ENCODE measurements around the gene ABCG4.

ABCG4 gene

DNA sequence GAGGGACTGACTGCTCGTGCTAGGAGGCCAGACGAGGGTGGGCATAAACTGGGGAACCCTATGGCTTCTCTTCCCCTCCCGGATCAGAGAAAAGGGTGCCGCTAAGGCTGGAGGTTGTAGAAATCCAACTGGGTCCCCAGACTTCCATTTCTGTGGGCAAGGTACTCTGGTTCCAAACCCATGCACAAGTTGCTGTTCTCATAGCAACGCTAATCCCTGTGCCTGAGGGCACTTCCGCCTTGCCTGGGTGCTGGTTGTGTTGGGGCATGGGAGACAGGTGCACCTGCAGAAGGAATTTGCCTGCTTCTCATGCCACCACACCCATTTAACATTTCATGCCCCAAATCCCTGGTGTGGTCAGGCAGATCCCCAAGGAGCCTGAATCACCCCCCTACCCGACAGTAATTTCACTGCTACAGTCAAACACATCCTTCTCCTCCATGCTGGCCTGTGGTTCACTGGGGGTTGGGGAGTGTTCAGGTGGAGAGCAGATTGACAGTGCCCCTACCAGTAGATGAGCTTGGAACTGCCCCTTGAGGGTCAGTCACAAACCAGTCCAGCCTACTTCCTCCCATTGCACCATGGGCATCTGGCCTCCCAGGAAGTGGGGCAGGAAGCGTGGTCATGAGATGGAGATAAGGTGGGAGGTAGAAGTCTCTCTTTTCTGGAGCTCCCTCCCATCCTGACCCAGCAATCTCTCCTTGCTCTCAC is 40.6 kb upstream of the ABCG4 start:
- TF ChIP-seq POLR2AphosphoS5 (IDR thresholded peaks at IDR 0.05; ENCODE audit: low read depth, low read length) (peak; percentile 48; the same call in 1 of the 2 replicates), SIN3A (IDR thresholded peaks at IDR 0.05; ENCODE audit: borderline replicate concordance, insufficient read depth, low read length) (no peak)

DNA sequence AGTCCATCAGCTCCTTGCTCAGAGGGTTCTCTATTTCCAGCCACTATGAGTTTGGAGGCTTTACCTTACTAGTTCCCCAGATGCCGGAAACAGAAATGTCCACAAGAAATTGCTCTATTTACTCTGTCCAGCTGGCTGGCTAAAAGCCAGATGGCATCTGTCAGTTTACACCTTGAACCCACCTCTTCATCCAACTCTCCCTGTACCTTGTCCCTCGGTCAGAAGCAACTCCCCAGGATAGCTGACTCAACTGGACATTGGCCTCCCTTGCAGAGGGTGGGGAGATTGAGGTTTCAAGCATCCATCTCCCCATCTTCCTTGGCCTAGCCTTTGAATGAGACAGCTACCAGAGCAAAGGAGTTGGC is 40.0 kb upstream of the ABCG4 start:
- TF ChIP-seq POLR2AphosphoS5 (IDR thresholded peaks at IDR 0.05; ENCODE audit: low read depth, low read length), result no peak
- no peak for TF ChIP-seq SIN3A (IDR thresholded peaks at IDR 0.05; ENCODE audit: borderline replicate concordance, insufficient read depth, low read length)
- TF ChIP-seq TAF1 (IDR thresholded peaks at IDR 0.05; ENCODE audit: borderline replicate concordance, insufficient read depth, low read length), result no peak
- TF ChIP-seq FOXP2 (optimal IDR thresholded peaks at IDR 0.05; ENCODE audit: borderline replicate concordance, extremely low read depth, extremely low read length, insufficient read depth), result no peak
- TF ChIP-seq, protein P1, sequence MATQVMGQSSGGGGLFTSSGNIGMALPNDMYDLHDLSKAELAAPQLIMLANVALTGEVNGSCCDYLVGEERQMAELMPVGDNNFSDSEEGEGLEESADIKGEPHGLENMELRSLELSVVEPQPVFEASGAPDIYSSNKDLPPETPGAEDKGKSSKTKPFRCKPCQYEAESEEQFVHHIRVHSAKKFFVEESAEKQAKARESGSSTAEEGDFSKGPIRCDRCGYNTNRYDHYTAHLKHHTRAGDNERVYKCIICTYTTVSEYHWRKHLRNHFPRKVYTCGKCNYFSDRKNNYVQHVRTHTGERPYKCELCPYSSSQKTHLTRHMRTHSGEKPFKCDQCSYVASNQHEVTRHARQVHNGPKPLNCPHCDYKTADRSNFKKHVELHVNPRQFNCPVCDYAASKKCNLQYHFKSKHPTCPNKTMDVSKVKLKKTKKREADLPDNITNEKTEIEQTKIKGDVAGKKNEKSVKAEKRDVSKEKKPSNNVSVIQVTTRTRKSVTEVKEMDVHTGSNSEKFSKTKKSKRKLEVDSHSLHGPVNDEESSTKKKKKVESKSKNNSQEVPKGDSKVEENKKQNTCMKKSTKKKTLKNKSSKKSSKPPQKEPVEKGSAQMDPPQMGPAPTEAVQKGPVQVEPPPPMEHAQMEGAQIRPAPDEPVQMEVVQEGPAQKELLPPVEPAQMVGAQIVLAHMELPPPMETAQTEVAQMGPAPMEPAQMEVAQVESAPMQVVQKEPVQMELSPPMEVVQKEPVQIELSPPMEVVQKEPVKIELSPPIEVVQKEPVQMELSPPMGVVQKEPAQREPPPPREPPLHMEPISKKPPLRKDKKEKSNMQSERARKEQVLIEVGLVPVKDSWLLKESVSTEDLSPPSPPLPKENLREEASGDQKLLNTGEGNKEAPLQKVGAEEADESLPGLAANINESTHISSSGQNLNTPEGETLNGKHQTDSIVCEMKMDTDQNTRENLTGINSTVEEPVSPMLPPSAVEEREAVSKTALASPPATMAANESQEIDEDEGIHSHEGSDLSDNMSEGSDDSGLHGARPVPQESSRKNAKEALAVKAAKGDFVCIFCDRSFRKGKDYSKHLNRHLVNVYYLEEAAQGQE (IDR thresholded peaks at IDR 0.05; ENCODE audit: insufficient read depth in 1 of 2, low read depth in 2 of 2, low read length in 2 of 2), result no peak

DNA sequence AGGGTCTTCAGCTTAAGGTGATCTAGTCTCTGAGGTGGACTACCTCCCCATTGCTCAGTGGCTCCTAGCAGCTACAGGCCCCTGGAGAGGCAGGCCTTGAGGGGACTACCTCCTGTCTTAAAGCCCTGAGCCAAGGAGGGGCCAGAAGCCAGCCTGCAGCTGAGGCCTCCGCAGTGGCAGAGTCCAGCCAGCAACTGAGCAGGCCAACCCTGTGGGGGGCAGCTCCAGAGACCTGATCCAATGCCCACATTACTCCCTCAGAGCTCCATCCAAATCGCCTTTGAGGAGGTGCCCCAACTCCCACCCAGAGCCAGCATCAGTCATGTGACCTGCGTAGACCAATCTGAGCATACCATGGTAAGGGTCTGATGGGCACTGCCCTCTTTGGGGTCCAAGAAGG is 39.0 kb upstream of the ABCG4 start:
- TF ChIP-seq FOXP2 (optimal IDR thresholded peaks at IDR 0.05; ENCODE audit: borderline replicate concordance, extremely low read depth, extremely low read length, insufficient read depth) (no peak), POLR2AphosphoS5 (IDR thresholded peaks at IDR 0.05; ENCODE audit: low read depth, low read length) (no peak), TAF1 (IDR thresholded peaks at IDR 0.05; ENCODE audit: borderline replicate concordance, insufficient read depth, low read length) (no peak), SIN3A (IDR thresholded peaks at IDR 0.05; ENCODE audit: borderline replicate concordance, insufficient read depth, low read length) (no peak)
- TF ChIP-seq, protein P1 (IDR thresholded peaks at IDR 0.05; ENCODE audit: insufficient read depth in 1 of 2, low read depth in 2 of 2, low read length in 2 of 2), result no peak

DNA sequence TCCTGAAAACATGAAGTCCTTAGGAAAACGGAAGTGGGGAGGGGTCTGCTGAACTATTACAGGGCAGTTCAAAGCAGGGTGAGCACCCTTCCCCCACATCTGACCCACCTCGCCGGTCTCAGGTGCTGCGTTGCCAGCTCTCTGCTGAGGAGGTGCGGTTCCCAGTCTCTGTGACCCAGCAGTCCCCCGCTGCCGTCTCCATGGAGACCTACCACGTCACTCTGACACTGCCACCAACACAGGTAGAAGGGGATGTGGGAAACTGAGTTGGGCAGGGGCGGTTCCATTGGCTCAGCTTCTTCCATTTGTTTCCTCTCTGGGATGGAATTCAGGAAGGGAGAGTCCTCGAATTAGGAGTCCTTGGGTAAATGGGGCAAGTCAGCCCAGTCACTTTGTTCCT is 38.4 kb upstream of the ABCG4 start:
- TF ChIP-seq TAF1 (IDR thresholded peaks at IDR 0.05; ENCODE audit: borderline replicate concordance, insufficient read depth, low read length) (no peak), POLR2AphosphoS5 (IDR thresholded peaks at IDR 0.05; ENCODE audit: low read depth, low read length) (no peak)

DNA sequence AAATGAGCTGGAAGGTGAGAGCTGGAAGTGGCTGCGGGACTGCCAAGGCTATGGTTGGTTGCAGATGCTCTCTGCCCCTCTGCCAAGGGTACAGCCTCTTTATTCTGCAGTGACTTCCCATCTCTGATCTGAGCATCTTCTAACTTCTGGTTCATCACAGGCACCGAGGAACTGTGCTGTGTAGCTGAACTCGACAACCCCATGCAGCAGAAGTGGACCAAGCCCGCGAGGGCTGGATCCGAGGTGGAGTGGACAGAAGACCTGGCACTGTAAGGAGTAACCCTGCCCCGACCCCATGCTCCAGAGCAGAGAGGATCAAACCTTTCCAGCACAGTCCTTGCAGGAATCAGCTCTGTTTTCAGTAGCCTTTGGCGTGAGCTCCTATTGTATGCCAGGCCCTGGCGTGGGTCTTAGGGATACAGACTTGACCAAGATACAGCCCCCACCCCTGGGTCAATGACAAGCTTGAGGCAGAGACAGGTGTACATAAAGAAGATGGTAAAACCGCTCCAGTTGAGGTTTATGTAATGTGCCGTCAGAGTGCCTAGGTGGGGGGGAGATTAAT is 37.4 kb upstream of the ABCG4 start:
- TF ChIP-seq SIN3A (IDR thresholded peaks at IDR 0.05; ENCODE audit: borderline replicate concordance, insufficient read depth, low read length), result no peak
- TF ChIP-seq, protein P1 (IDR thresholded peaks at IDR 0.05; ENCODE audit: insufficient read depth in 1 of 2, low read depth in 2 of 2, low read length in 2 of 2), result no peak
- TF ChIP-seq POLR2AphosphoS5 (IDR thresholded peaks at IDR 0.05; ENCODE audit: low read depth, low read length), result no peak
- no peak for TF ChIP-seq FOXP2 (optimal IDR thresholded peaks at IDR 0.05; ENCODE audit: borderline replicate concordance, extremely low read depth, extremely low read length, insufficient read depth)
- no peak for TF ChIP-seq TAF1 (IDR thresholded peaks at IDR 0.05; ENCODE audit: borderline replicate concordance, insufficient read depth, low read length)

DNA sequence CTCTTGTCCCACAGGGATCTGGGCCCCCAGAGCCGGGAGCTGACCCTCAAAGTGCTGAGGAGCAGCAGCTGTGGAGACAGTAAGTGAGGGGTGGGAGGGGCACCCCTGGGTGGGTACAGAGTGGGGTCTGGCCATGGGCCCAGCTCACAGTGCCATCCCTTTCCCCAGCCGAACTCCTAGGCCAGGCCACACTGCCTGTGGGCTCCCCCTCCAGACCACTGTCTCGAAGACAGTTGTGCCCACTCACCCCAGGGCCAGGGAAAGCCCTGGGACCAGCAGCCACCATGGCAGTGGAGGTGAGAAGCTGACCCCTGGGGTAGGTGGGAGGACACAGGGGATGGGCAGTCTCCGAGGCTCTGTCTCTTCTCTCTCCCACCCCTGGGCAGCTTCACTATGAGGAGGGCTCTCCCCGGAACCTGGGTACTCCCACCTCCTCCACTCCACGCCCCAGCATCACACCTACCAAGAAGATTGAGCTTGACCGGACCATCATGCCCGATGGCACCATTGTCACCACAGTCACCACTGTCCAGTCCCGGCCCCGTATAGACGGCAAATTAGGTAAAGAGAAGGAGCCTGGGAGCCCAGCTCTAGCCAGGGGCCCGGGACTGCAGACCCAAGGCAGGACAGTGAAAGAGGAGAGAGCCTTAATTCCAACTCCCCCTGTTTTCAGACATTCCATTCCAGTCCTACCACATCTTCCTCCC is 36.4 kb upstream of the ABCG4 start:
- TF ChIP-seq, protein P1 (IDR thresholded peaks at IDR 0.05; ENCODE audit: insufficient read depth in 1 of 2, low read depth in 2 of 2, low read length in 2 of 2), result no peak
- TF ChIP-seq FOXP2 (optimal IDR thresholded peaks at IDR 0.05; ENCODE audit: borderline replicate concordance, extremely low read depth, extremely low read length, insufficient read depth) (no peak), TAF1 (IDR thresholded peaks at IDR 0.05; ENCODE audit: borderline replicate concordance, insufficient read depth, low read length) (no peak), POLR2AphosphoS5 (IDR thresholded peaks at IDR 0.05; ENCODE audit: low read depth, low read length) (no peak), SIN3A (IDR thresholded peaks at IDR 0.05; ENCODE audit: borderline replicate concordance, insufficient read depth, low read length) (no peak)

All from PFSK-1 (cell line).